ENCODE measurements around the gene ZNF189.
"Not testable (repeated sequence)": the region's sequence is repeated elsewhere in the genome, so short reads cannot be mapped to it uniquely, and the experiment has no call there.

ZNF189 gene

DNA sequence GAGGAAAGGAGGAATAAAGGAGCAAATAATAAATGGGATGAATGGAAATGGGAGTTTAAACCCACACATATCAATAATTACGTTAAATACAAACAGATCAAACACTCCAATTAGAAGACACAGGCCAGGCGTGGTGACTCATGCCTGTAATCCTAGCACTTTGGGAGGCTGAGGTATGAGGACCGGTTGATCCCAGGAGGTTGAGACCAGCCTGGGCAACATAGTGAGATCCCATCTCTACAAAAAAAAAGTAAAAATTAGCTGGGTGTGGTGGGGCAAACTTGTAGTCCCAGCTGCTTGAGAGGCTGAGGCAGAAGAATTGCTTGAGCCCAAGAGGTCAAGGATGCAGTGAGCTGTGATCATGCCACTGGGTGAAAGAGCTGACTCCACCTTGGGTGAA is 17.5 kb upstream of the ZNF189 start:
- DNase-seq, result no peak

DNA sequence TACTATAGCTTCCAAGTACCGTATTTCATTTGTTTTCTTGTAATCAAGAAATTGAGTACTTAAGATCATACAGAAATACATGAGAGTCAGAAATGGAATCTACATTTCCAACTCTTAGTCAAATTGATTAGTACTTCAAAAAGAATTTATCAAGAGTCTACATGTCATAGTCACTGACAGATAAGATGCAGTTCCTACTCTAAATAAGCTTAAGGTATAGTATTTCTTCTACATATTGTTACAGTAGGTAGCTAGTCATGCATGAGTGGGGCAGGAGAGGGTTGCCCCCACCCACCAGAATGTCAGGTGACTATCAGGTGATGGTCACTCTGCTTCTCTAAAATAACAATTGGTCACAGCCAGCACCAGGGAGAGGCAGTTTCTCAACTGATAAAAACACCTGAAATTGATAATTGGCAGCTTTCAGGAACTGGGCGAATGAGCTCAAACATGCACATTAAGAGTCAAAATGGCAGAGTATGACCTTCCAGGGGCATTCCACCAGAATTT is 16.8 kb upstream of the ZNF189 start:
- DNase-seq, result no peak

DNA sequence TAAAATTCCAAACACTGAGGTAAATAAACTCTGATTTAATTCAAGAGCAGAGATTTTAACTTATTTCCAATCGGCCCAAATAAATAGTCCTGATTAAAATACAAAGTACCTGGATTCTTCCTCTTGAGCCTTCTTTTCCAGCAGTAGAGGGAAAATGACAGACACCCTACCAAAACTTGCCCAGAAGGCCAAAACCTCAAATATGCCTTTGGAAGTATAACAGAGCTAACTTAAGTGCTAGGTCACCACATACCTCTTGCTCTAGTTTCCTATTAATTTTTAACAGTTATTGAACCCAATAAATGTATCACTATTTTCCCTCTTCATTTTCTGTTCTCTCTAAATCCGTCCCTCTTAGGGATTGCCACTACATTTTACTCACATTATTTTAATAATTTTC is 15.3 kb upstream of the ZNF189 start:
- no peak for DNase-seq

DNA sequence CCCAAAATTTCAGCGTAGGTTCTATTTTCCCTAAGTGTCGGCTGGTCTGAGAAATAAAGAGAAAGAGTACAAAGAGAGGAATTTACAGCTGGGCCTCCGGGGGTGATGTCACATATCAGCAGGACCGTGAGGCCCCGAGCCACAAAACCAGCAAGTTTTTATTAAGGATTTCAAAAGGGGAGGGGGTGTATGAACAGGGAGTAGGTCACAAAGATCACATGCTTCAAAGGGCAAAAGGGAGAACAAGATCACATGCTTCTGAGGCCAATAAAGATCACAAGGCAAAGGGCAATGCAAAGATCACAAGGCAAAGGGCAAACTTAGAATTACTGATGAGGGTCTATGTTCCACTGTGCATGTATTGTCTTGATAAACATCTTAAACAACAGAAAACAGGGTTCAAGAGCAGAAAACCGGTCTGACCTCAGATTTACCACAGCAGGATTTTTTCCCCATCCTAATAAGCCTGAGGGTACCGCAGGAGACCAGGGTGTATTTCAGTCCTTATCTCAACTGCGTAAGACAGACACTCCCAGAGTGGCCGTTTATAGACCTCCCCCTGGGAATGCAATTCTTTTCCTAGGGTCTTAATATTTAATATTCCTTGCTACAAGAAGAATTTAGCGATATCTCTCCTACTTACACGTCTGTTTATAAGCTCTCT is 13.6 kb upstream of the ZNF189 start, which contains the start of gene BAAT:
TSS of gene BAAT (minus strand) at position 134 of the 664 bp plus-strand sequence. CDS start 13,602 bp downstream, outside the sequence.
- DNase-seq, result not testable (repeated sequence)

DNA sequence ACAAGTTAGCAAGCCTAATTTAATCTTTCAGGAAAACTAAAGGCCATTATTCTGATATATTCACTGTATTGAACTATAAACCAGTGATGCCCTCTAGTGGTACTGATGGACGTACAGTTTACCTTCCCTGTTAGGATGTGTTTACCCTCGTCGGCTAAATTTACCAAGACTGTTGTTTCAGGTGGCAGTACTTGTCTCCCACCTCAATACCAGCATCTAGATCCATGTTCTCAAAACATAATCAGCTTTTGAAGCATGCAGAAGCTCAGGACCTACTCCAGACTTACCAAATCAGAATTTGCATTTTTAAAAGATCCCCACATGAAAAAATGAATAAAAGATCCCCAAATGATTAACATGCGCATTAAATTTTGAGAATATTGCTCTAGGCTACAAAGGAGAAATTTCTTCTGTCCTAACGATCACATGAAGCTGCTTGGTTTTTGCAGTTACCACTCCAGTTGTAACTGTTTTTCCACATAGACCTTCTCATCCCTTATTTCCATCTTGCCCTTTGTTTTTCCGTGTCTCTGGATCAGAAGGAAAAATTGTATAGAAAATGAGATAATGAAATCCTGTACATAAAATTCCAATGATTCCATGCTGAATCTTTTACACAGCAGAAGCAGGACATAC is 10.7 kb upstream of the ZNF189 start:
- DNase-seq, result no peak

DNA sequence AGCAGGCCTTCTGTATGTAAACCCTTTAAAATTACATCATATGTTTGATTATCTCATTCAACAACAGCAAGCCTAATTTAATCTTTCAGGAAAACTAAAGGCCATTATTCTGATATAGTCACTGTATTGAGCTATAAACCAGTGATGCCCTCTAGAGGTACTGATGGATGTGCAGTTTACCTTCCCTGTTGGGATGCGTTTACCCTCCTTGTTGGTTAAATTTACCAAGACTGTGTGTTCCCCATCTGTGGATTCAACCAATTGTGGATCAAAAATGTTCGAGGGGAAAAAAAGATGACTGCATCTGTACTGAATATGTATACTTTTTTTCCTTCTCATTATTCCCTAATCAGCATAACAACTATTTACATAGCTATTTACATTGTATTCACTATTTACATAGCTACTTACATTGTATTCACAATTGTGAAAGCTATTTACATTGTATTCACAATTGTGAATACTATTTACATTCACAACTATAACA is 10.1 kb upstream of the ZNF189 start:
- DNase-seq, result no peak

DNA sequence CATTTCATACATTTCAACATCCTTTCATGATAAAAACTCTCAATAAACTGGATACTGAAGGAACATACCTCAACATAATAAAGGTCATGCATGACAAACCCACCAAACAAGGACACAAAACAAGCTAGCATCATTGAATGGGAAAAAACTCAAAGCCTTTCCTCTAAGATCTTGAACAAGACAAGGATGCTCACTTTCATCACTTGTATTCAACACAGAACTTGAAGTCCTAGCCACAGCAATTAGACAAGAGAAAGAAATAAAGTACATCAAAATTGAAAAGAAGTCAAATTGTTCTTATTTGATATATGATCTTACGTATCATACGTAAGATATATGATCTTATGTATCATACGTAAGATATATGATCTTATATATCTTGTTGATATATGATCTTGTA is 5.5 kb upstream of the ZNF189 start:
- DNase-seq, result no peak

DNA sequence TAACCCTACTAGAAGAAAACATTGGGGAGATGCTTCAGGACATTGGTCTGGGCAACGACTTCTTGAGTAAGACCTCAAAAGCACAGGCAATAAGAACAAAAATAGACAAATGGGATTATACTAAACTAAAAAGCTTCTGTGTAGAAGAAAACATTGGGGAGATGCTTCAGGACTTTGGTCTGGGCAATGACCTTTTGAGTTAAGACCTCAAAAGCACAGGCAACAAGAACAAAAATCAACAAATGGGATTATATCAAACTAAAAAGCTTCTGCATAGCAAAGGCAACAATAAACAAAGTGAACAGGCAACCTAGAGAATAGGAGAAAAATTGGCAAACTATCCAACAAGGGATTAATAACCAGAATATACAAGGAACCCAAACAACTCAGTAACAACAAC is 4.0 kb upstream of the ZNF189 start:
- no peak for DNase-seq

DNA sequence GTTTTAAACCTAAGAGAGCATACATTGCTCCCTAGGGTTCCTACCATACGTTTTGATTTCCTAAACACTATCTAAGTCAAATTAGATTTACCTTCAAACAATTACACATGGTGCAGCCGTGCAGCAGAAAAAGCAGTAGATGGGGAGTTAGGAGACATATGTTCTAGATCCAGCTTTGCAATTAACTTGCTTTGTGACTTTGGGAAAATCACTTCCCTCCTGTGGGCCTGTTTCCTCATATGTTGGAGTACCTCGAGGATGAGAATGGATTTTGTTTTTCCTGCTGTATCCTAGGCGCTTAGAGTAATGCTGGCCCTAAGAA is 944 bp upstream of the ZNF189 start:
- DNase-seq, result no peak

DNA sequence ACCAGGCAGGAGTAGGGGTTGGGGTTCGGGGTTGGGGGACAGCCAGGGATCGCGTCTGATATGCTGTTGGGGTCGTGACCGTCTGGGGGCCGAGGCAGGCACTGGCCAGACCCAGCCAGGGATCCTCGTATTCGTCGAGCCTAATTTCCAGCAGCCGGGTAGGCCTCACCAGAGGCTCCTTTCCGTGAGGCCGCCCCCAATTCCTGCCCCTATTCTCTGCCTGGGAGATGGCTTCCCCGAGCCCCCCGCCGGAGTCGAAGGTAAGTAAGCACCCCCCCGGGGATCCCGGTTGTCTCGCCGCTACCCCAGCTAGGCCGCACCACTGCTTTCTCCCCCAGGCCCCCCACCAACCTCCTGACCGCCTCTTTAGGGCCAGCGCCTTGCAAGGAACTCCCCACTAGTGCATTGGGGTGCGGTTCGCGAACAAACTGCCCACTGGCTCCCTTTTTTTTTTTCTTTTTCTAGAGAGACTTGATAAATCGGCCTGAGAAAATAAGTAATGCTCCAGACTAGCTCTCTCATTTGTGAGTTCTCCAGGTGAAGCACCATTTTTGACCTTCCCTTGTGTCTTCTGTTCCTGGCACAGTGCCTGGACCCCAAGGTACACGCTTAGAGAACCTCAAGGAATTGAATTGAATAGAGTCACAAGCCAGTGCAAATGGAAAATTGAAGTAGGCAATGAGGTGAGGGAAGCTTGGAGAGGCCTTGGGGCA is 435 bp downstream of the ZNF189 start:
- DNase-seq, result no peak

DNA sequence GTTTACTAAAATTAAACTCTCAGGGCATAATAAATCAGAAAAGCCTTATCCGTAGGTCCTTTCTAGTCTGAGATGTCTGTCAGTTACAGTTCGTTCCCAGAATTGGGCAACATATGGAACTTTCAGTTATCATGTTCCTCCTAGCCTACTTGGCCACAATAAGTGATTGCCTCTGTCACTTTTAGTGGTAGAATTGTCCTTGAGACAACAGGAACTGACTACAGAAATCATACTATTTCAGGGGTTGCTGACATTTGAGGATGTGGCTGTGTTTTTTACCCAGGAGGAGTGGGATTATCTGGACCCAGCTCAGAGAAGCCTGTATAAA is 956 bp downstream of the ZNF189 start:
- DNase-seq, result no peak

DNA sequence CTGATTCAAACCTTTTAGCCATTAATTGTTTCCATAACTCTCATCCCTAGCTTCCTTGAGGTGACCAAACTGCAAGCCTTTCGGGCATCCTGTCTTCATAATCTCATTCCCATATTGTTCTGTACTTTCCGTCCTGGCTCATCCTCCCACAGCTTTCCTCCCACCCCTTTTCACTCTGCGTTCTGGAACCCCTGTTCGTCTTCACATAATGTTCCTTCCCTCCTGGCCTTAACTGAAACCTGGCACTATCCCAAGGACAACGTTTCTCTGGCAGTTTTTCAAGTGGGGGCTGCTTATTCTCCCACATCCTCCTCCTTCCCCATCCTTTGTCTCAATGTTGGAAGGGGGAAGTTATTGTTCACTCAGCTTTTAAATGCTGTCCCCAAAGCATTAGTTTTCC is 1.5 kb downstream of the ZNF189 start:
- DNase-seq, result no peak

DNA sequence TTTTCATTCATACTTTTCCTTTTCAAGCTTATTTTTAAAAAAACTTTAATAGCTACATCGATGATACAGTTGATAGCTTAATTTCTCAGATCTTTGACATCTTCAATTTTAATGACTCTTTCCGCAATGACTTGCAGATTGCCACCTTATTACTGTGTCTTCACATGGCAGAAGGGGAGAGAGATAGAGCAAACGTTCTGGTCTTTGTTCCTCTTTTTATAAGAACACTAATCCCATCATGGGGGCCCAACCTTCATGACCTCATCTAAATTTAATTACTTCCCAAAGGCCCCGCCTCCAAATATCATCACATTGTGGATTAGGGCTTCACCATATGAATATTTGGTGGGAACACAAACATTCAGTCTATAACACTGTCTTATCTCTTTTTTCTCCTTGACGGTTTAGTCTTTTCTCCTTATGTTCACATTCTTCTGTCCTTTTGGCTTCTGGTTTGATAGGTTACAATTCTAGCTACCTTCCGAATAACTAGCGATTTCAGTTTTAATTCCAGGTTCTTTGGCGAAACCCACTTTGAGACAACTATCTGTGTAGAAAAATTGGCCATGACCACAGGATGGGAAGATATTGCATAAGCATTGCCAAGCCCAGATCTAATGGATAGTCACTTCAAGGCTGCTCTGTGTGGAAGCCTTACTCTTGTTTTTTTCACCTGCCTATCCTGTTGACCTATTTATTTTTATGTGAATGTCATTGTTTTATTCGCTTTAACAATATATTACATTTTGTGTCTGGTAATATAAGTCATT is 5.0 kb downstream of the ZNF189 start:
- no peak for DNase-seq

DNA sequence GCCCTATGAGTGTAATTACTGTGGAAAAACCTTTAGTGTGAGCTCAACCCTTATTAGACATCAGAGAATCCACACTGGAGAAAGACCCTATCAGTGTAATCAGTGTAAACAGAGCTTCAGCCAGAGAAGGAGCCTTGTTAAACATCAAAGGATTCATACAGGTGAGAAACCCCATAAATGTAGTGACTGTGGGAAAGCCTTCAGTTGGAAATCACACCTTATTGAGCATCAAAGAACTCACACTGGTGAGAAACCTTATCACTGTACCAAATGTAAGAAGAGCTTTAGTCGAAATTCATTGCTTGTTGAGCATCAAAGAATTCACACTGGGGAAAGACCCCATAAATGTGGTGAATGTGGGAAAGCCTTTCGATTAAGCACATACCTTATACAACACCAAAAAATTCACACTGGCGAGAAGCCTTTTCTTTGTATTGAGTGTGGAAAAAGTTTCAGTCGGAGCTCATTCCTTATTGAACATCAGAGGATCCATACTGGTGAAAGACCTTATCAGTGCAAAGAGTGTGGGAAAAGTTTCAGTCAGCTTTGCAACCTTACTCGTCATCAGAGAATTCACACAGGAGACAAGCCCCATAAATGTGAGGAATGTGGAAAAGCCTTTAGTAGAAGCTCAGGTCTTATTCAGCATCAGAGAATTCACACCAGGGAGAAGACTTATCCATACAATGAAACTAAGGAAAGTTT is 9.9 kb downstream of the ZNF189 start:
- DNase-seq, result no peak

DNA sequence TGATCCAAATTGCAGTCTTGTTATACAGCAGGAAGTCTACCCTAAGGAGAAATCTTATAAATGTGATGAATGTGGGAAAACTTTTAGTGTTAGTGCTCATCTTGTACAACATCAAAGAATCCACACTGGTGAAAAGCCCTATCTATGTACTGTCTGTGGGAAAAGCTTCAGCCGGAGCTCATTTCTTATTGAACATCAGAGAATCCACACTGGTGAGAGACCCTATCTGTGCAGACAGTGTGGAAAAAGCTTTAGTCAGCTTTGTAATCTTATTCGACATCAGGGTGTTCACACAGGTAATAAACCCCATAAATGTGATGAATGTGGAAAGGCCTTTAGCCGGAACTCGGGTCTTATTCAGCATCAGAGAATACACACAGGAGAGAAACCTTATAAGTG is 10.4 kb downstream of the ZNF189 start:
- DNase-seq, result no peak

DNA sequence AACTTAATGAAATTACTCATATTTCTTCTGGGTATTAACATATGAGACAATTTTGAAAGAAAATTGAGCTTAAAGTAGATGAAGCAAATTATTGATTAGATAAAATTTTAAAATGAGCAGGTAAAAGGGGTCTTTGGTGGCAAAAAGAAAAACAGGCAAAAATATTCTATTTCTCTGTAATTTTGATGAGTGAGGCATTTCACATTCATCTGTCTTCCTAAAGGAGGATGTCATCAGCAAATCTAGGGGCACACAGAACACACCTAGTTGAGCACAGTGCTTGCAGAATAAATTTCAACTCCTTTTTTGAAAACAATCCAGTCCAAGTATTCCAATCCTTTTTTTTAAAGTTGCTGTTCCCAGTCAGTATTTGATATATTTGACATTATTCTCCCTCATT is 16.2 kb downstream of the ZNF189 start:
- no peak for DNase-seq

DNA sequence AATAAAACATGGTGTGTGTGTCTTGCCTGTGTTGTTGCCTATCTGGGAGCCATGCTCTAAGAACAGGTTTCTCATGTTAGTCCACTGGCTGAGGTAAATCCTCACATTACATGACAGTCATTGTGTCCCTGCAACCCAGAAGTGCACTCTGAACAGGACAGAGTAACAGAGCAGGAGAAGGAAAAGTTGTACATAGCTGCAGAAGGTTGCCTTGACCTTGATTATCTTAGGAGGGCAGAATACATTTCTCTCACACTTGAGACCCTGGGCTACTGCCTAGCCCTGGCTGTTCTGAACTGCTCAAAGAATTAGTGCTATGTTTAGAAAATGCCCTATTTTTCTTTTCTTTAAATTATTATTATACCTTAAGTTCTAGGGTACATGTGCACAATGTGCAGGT is 16.9 kb downstream of the ZNF189 start:
- DNase-seq, result no peak

DNA sequence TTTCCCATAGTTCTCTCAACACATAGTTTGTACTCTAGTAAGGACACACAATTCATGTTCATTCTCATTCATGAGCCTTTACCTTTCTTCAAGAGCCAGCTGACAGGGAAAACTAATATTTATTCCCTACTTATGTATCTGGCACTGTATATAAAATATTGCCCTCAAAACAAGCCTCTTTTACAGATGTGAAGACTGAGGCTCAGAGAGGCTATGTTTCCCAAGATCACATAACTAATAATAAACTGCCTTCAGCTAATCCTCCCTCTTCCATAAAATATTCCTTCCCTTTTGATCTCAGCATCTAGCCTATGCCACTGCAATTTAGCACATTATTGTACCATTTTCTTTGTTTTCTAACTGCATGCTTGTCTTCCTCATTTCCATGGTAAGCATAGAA is 18.7 kb downstream of the ZNF189 start:
- DNase-seq, result no peak

DNA sequence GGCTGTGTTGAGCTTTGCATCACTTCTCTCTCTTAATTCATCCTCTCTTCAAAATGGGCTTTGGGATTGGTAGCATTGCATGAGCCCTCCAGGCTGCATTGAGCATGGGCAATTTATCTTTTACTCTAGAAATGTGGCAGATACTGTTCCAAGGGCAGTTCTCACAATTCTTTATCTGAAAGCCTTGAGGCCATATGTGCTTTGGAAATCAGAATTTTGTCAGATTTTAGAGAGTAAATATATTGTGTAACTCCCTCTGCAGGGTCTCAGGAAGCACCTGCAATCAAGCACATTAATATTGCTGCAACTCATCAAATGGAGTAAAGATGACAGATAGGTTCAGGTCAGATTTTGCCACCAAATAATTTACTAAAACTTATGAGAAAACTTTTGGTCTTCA is 19.3 kb downstream of the ZNF189 start:
- DNase-seq, result no peak

DNA sequence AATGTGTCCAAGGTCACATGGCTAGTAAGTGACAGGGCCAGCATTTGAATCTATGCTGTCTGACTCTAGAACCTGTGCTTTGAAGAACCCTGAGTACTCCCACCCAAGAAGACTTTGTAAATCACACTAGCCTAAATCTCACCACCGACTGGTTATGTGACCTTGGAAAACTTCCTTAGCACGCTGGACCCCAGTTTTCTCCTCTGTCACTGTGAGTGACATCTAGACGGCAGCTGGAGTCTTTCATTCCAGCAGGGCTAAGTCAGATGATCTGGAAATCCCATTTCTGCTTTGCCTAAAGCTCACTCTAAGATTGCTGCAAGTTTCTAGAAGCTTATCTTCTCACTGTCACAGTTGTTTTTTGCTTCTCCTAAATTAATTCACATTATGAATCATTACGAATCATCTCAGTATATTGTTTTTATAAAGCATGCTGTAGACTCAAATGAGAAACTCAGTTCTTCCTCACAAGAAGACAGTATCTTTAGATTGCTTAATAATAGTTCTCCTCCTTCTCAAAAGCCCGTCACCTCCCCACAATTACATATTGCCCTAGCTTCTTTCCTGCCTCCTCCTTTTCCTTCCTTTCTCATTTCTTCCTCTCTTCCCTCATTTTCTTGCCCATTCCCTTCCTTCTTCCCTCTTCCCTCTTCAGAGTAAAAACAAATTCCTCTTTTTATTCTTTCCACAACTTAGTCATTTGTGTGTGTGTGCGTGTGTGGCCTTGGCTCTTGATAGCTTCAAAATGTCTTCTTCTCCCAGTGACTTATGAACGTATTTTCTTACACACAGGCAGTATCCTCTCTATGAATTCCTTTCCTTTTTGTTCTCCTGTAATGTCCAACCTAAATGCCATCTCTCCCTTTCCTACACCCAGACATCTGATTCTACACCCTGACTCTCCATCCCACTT is 20.1 kb downstream of the ZNF189 start:
- no peak for DNase-seq

DNA sequence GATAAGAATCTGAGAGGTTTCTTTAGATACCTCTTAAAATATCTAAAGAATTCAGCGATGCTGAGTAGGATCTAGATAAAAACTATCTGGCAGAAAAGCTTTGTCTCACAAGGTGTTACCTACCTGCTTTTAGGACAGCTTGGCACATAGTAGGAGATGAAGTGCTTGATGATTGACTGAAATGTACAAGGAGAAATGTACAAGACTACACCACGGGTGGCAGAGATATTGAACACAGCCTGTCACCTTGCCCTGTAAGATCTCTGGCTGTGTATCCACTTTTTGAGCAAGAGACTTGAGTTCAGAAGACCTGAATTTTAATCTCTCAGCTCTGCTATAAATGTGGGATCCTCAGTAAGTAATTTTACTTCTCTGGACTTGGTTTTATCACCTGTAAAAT is 21.2 kb downstream of the ZNF189 start:
- DNase-seq, result no peak

DNA sequence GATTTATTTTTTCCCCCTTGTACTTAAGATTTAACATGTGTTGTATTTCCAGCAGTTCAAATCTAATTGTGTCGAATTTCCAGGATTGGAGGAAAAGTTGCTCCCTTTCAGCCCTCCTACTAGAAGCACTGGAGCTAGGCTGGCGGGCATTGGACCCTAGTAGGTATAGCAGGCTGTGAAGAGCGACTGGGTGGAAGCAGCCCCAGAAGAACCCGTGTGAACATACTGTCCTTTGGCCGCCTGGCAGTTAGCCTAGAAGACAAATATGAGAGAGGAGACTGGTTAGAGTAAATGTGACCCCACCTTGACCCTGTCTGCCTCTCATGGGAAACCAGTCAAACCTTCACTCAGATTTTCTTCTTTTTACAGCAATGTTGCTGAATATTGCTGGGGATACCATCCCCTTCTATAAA is 23.0 kb downstream of the ZNF189 start:
- no peak for DNase-seq
